ENCODE results near the gene SESTD1.

The SESTD1 gene

GRCh38 chr2:179264368-179265081 lies at the start of gene SESTD1:
SESTD1 (minus strand) TSS chr2:179264832; CDS start chr2:179191841, 72,991 bp downstream.
- H3K27ac Mint-ChIP-seq = peak within 1 kb of the TSS; percentile 97
- H3K36me3 Mint-ChIP-seq (ENCODE audit: low read depth) = peaks cover 7% of the 10 kb centered on the region
- intact Hi-C loops (cut with micrococcal nuclease) = loop anchor here (5.0 to 10.0 kb wide), 2 partner anchors 32 to 350 kb away; no protein-coding TSS in a partner anchor
- H3K4me1 Mint-ChIP-seq (ENCODE audit: low read depth) = peaks cover 46% of the 10 kb centered on the region
- H3K9me3 Mint-ChIP-seq = no peaks in the 10 kb centered on the region
- H3K4me3 Mint-ChIP-seq = peak within 1 kb of the TSS; percentile 99
- H3K27me3 Mint-ChIP-seq = no peaks in the 10 kb centered on the region

DNA sequence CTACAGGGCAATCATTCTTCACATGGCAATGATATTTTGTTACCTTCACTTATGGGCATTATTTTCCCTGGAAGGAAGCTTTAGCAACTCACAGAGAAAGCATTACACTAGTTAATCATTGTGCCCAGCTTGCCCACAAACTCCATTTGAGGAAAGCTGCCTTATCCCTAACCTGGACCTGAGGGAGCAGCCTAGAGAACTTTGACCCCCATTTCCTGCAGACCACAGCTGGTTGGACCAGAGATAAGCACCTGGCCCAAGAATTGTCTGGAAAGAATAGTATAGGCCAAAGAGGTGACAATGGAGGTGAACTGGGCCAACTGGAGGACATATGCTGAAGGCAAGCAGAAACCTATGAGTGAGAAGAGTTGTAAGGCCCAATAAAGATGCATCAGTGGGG lies 48.4 kb upstream of the SESTD1 start:
- no peaks in the 10 kb centered on the region for H3K36me3 Mint-ChIP-seq (ENCODE audit: low read depth)
- H3K4me1 Mint-ChIP-seq (ENCODE audit: low read depth) = peaks cover 5% of the 10 kb centered on the region
- no peak overlapping the region for H3K4me3 Mint-ChIP-seq
- intact Hi-C loops (cut with micrococcal nuclease) = no loop called here
- no peaks in the 10 kb centered on the region for H3K27me3 Mint-ChIP-seq
- H3K9me3 Mint-ChIP-seq = peaks cover 15% of the 10 kb centered on the region
- no peak overlapping the region for H3K27ac Mint-ChIP-seq

DNA sequence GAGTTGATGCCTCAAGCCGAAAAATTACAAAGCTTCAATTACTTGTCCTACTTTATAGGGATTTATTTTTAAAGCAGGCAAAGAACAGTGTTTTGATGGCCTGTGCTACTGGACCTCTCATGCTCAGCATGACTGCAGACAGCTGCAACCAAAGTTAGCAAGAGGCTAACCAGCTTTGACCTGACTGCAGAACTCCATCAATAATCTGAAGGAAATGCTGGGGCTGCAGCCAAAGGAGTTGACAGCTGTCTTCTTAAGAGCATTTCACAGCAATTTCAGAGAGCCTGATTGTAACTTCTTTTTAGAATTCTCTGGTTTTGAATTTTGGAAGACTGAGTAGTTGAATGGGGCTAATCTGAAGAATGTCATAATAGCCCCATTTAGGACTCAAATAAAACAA lies 46.5 kb upstream of the SESTD1 start:
- no peak overlapping the region for H3K27ac Mint-ChIP-seq
- intact Hi-C loops (cut with micrococcal nuclease) = no loop called here
- no peaks in the 10 kb centered on the region for H3K27me3 Mint-ChIP-seq
- H3K9me3 Mint-ChIP-seq = peaks cover 9% of the 10 kb centered on the region
- H3K36me3 Mint-ChIP-seq (ENCODE audit: low read depth) = no peaks in the 10 kb centered on the region
- H3K4me1 Mint-ChIP-seq (ENCODE audit: low read depth) = peaks cover 5% of the 10 kb centered on the region
- no peak overlapping the region for H3K4me3 Mint-ChIP-seq

GRCh38 chr2:179307616-179308371 lies 43.2 kb upstream of the SESTD1 start:
- H3K36me3 Mint-ChIP-seq (ENCODE audit: low read depth) = no peaks in the 10 kb centered on the region
- no peaks in the 10 kb centered on the region for H3K27me3 Mint-ChIP-seq
- H3K27ac Mint-ChIP-seq = no peak overlapping the region
- no peak overlapping the region for H3K4me3 Mint-ChIP-seq
- peaks cover 5% of the 10 kb centered on the region for H3K4me1 Mint-ChIP-seq (ENCODE audit: low read depth)
- H3K9me3 Mint-ChIP-seq = peaks cover 9% of the 10 kb centered on the region
- intact Hi-C loops (cut with micrococcal nuclease) = no loop called here

DNA sequence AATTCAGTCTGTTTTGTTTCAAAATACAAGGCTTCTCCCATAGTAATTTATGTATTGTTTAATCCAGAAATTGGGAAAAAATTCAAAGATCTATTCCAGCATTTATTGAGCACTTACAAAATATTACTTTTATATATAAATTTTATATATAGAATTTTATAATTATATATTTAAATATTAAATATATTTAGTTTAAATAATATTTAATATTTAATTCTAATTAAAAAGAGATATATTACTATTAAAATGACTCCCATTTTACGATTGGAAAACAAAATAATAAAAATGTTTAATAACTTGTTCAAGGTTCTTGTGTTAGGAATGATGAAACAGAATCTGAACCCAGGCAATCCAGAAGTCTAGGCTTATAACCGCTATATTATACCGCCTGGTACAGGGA lies 40.5 kb upstream of the SESTD1 start:
- Mint-ChIP-seq H3K9me3 (peaks cover 21% of the 10 kb centered on the region), H3K4me1 (ENCODE audit: low read depth) (peaks cover 5% of the 10 kb centered on the region), H3K36me3 (ENCODE audit: low read depth) (no peaks in the 10 kb centered on the region), H3K27me3 (no peaks in the 10 kb centered on the region), H3K4me3 (no peak overlapping the region), H3K27ac (no peak overlapping the region)
- intact Hi-C loops (cut with micrococcal nuclease) = no loop called here

DNA sequence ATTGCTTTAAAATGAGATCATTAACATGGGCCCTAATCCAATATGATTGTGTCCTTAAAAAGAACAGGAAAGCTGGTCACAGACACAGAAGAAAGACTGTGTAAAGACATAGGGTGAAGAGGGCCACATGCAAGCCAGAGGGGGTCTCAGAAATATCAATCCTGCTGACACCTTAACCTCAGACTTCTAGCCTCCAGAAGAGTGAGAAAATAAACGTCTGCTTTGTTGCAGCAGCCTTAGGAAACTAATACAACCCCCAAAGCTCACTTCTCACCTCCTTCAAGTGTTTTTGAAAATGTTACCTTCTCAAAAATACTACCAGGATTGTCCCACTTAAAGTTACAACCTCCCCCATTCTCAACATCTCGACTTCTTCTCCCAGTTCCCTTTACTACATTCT lies 39.8 kb upstream of the SESTD1 start:
- Mint-ChIP-seq H3K36me3 (ENCODE audit: low read depth) (no peaks in the 10 kb centered on the region), H3K9me3 (peaks cover 20% of the 10 kb centered on the region), H3K4me3 (no peak overlapping the region), H3K27me3 (no peaks in the 10 kb centered on the region), H3K27ac (no peak overlapping the region), H3K4me1 (ENCODE audit: low read depth) (peaks cover 5% of the 10 kb centered on the region)
- intact Hi-C loops (cut with micrococcal nuclease) = no loop called here

GRCh38 chr2:179302764-179303571 lies 38.3 kb upstream of the SESTD1 start:
- H3K9me3 Mint-ChIP-seq = peaks cover 12% of the 10 kb centered on the region
- intact Hi-C loops (cut with micrococcal nuclease) = no loop called here
- H3K27me3 Mint-ChIP-seq = no peaks in the 10 kb centered on the region
- H3K36me3 Mint-ChIP-seq (ENCODE audit: low read depth) = no peaks in the 10 kb centered on the region
- no peaks in the 10 kb centered on the region for H3K4me1 Mint-ChIP-seq (ENCODE audit: low read depth)
- H3K27ac Mint-ChIP-seq = no peak overlapping the region
- H3K4me3 Mint-ChIP-seq = no peak overlapping the region

DNA sequence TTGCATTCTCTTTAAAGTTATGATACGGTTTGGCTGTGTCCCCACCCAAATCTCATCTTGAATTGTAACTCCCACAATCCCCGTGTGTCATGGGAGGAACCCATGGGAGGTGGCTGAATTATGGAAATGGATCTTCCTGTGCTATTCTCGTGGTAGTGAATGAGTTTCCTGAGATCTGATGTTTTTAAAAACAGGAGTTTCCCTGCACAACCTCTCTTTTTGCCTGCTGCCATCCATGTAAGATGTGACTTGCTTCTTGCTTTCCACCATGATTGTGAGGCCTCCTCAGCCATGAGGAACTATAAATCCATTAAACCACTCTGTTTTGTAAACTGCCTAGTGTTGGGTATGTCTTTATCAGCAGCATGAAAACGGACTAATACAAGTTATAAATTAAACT lies 37.5 kb upstream of the SESTD1 start:
- Mint-ChIP-seq H3K9me3 (peaks cover 12% of the 10 kb centered on the region), H3K27ac (no peak overlapping the region), H3K4me3 (no peak overlapping the region), H3K27me3 (no peaks in the 10 kb centered on the region), H3K36me3 (ENCODE audit: low read depth) (no peaks in the 10 kb centered on the region), H3K4me1 (ENCODE audit: low read depth) (no peaks in the 10 kb centered on the region)
- intact Hi-C loops (cut with micrococcal nuclease) = no loop called here

DNA sequence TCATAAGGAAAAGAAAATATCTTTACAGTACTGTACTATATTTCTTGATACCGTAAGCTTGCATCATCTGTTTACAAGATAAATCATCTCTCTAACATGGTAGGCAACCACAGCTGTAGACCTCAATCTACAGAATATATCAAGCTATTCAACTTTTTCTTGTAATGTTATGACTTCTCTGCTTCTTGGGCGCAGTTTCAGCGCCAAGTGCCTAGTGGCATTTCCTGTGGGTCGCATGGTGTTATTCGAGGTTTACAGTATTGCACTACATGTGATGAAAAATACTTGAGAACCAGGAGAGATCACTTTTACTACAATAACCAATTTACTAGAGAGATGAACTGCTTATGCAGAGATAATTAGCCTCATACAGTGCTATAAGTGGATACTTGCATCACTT lies 34.0 kb upstream of the SESTD1 start:
- no peaks in the 10 kb centered on the region for H3K4me1 Mint-ChIP-seq (ENCODE audit: low read depth)
- H3K27me3 Mint-ChIP-seq = no peaks in the 10 kb centered on the region
- no peak overlapping the region for H3K27ac Mint-ChIP-seq
- intact Hi-C loops (cut with micrococcal nuclease) = no loop called here
- H3K36me3 Mint-ChIP-seq (ENCODE audit: low read depth) = no peaks in the 10 kb centered on the region
- peaks cover 12% of the 10 kb centered on the region for H3K9me3 Mint-ChIP-seq
- H3K4me3 Mint-ChIP-seq = no peak overlapping the region

DNA sequence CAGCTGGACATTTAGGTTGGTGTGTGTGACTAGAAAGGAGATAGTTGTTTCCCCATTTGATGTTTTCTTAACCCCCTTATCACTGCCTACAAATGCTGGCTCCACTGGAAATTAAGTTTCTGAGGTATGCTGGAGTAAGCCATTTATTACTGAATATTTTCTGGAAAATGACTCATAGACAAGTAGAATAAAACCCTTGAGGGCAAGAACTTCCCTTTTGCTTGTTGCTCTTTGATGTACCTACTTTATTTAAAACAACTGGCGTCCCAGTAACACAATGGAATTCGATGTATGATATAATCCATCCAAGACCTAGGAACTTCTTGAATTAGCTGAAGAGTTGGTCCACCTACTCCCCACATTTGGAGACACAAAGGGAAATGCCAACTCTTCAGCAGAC lies 33.3 kb upstream of the SESTD1 start:
- H3K4me1 Mint-ChIP-seq (ENCODE audit: low read depth) = no peaks in the 10 kb centered on the region
- no peak overlapping the region for H3K27ac Mint-ChIP-seq
- H3K4me3 Mint-ChIP-seq = no peak overlapping the region
- no peaks in the 10 kb centered on the region for H3K27me3 Mint-ChIP-seq
- intact Hi-C loops (cut with micrococcal nuclease) = no loop called here
- peaks cover 12% of the 10 kb centered on the region for H3K9me3 Mint-ChIP-seq
- H3K36me3 Mint-ChIP-seq (ENCODE audit: low read depth) = no peaks in the 10 kb centered on the region

GRCh38 chr2:179290329-179290728 lies 25.7 kb upstream of the SESTD1 start:
- Mint-ChIP-seq H3K36me3 (ENCODE audit: low read depth) (no peaks in the 10 kb centered on the region), H3K4me1 (ENCODE audit: low read depth) (no peaks in the 10 kb centered on the region), H3K27ac (no peak overlapping the region), H3K27me3 (no peaks in the 10 kb centered on the region), H3K4me3 (no peak overlapping the region), H3K9me3 (no peaks in the 10 kb centered on the region)
- intact Hi-C loops (cut with micrococcal nuclease) = no loop called here

DNA sequence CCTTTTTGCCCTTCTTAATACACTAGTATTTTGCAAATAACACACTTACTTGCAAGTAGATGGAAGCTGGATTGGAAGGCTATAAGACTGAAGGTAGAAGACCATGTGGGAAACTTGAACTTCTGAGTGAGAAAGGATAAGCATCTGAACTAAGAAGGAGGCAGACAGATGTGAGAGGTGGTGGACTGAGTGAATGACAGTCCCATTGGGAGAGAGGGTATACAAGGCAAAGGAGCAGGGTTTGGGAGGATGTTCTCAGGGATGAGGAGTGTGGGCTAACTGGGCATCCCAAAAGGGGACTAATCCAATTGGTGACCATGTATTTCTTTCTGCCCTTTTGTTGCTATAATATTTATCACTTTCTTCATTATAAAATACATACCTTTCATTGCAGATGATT lies 20.4 kb upstream of the SESTD1 start:
- no peak overlapping the region for H3K4me3 Mint-ChIP-seq
- H3K9me3 Mint-ChIP-seq = no peaks in the 10 kb centered on the region
- intact Hi-C loops (cut with micrococcal nuclease) = no loop called here

DNA sequence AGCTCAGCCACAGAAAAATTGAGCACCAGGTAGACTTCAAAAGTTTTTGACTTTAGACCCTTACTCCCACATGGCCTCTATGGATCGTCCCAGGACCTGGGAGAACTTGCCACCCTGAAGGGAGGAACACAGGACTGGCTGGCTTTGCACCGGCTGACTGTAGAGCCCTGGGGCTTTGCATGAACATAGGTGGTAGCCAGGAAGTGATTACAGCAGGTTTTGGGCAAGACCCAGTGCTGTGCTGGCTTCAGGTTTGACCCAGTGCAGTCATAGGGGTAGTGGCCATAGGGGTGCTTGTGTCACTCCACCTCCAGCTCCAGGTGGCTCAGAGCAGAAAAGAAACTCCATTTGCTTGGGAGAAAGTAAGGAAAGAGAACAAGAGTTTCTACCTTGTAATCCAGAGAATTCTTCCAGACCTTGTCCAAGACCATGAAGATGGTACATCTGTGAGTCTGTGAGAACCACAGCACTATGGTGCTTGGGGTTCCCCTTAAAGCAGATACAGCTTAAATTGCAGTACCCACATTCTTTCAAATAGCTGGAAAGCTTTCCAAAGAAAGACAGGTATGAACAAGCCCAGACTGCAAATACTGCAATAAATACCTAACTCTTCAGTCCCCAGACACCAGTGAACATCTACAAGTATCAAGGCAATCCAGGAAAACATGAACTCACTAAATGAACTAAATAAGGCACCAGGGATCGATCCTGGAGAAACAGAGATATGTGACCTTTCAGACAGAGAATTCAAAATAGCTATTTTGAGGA lies 13.0 kb upstream of the SESTD1 start:
- Mint-ChIP-seq H3K9me3 (no peaks in the 10 kb centered on the region), H3K27me3 (no peaks in the 10 kb centered on the region), H3K4me1 (ENCODE audit: low read depth) (peaks cover 6% of the 10 kb centered on the region), H3K27ac (no peak overlapping the region), H3K4me3 (no peak overlapping the region), H3K36me3 (ENCODE audit: low read depth) (no peaks in the 10 kb centered on the region)
- intact Hi-C loops (cut with micrococcal nuclease) = no loop called here

More for the DNA sequence above, 20.4 kb upstream of the SESTD1 start:
- Mint-ChIP-seq H3K27ac (no peak overlapping the region), H3K27me3 (no peaks in the 10 kb centered on the region), H3K36me3 (ENCODE audit: low read depth) (no peaks in the 10 kb centered on the region), H3K4me1 (ENCODE audit: low read depth) (no peaks in the 10 kb centered on the region)

Data from dendritic cell treated with granulocyte-macrophage colony-stimulating factor and Interleukin-4, amounts not matched to agents 40 ng/mL and 50 ng/mL, for 4 days (primary cell).